MCF 10A (cell line): ENCODE data around the gene HOXA2. TPM values are rescaled to one million over a fixed set of nuclear protein-coding genes. Genes with fewer than 3 reads are reported as not detected.
A peak's percentile ranks its signal among the peaks of the same experiment; 100 is the strongest.

Source experiments
- BruUV-seq: library from RNA; stranded (reverse); fragments of 400-500 nt; replicated peaks from 2 replicates; lab custom pipeline; 2021; lab: Mats Ljungman, UMichigan
- CTCF ChIA-PET: fragments of 300-600 bp; sonication (Branson Sonifier 250); formaldehyde crosslinking; extraction: SDS; loops from one replicate; lab custom pipeline; 2021; ENCODE audit warnings: antibody characterized with exemption, inconsistent platforms; lab: Yijun Ruan, JAX
- POLR2A ChIA-PET: fragments of 300-600, 350-650 bp; sonication (Branson Sonifier 250); formaldehyde crosslinking; extraction: SDS; loops from one replicate; lab custom pipeline; 2020; ENCODE audit warnings: antibody characterized with exemption, inconsistent platforms; lab: Yijun Ruan, JAX
- DNase-seq: peaks from one replicate; pipeline ENCODE4 v3.0.0-alpha.2; 2018; ENCODE audit not compliant: unreplicated experiment
- H3K27ac Mint-ChIP-seq: one replicate; pipeline ENCODE4 v1.8.0; 2022; ENCODE audit warnings: mild to moderate bottlenecking, low read depth, mixed read lengths; ENCODE audit not compliant: unreplicated experiment
- H3K27me3 Mint-ChIP-seq: one replicate; pipeline ENCODE4 v1.8.0; 2022; ENCODE audit warnings: mixed read lengths; ENCODE audit not compliant: insufficient read depth, unreplicated experiment
- H3K36me3 Mint-ChIP-seq: one replicate; pipeline ENCODE4 v1.8.0; 2022; ENCODE audit warnings: mild to moderate bottlenecking, moderate library complexity, mixed read lengths; ENCODE audit not compliant: insufficient read depth, unreplicated experiment
- H3K4me1 Mint-ChIP-seq: one replicate; pipeline ENCODE4 v1.8.0; 2022; ENCODE audit warnings: mixed read lengths; ENCODE audit not compliant: insufficient read depth, unreplicated experiment
- H3K4me3 Mint-ChIP-seq: one replicate; pipeline ENCODE4 v1.8.0; 2022; ENCODE audit warnings: mild to moderate bottlenecking, moderate library complexity, mixed read lengths; ENCODE audit not compliant: unreplicated experiment
- H3K9me3 Mint-ChIP-seq: one replicate; pipeline ENCODE4 v1.8.0; 2022; ENCODE audit warnings: mixed read lengths; ENCODE audit not compliant: unreplicated experiment
- CTCF ChIP-seq: fragments of 200-600 bp; IDR thresholded peaks from one replicate; pipeline ENCODE4 v1.8.0; 2022; ENCODE audit warnings: antibody characterized with exemption, mild to moderate bottlenecking; ENCODE audit not compliant: unreplicated experiment
- intact Hi-C: fragments of 100-400 bp; cut with micrococcal nuclease; formaldehyde crosslinking; loops from 2 replicates; pipeline ENCODE4 v1.14.1; 2022
- total RNA-seq: library from RNA; stranded (reverse); gene quantifications from 2 replicates; pipeline ENCODE4 v1.2.3, GENCODE V29; 2022

The HOXA2 gene
- total RNA-seq, 1 experiment from 2014 or later: 1.4 TPM

GRCh38 chr7:27119412-27119911 is 17.0 kb upstream of the HOXA2 start:
- intact Hi-C loops: no loop called here
- TF ChIP-seq CTCF: no peak
- DNase-seq: no peak
- peaks cover 32% of the 10 kb centered on the region for H3K36me3 Mint-ChIP-seq
- H3K27ac Mint-ChIP-seq: no peak overlapping the region
- BruUV-seq: no TSS peak
- H3K4me3 Mint-ChIP-seq: peak overlapping the region; percentile 14
- peaks cover 24% of the 10 kb centered on the region for H3K4me1 Mint-ChIP-seq
- H3K9me3 Mint-ChIP-seq: no peaks in the 10 kb centered on the region
- POLR2A ChIA-PET: interaction anchor here (0.6 to 15.3 kb wide), 7 partner anchors 12 to 263 kb away, joined by 3 to 485 read pairs (median 129); partner anchors contain the start of genes HOXA1, HOXA5 and SKAP2
- H3K27me3 Mint-ChIP-seq: no peaks in the 10 kb centered on the region
- CTCF ChIA-PET: interaction anchor here (0.6 to 4.2 kb wide), 11 partner anchors 10 to 266 kb away, joined by 3 to 19 read pairs (median 8); partner anchors contain the start of gene HOXA5

- H3K4me3 Mint-ChIP-seq: no peak overlapping the region
- ChIA-PET CTCF (interaction anchor here (0.8 to 2.7 kb wide), 3 partner anchors 12 to 265 kb away, joined by 3 to 10 read pairs (median 3); partner anchors contain the start of gene HOXA4), POLR2A (interaction anchor here (0.6 to 15.3 kb wide), 6 partner anchors 11 to 262 kb away, joined by 3 to 485 read pairs (median 174); partner anchors contain the start of genes HOXA1, HOXA5 and SKAP2)
- peaks cover 36% of the 10 kb centered on the region for H3K36me3 Mint-ChIP-seq
- H3K4me1 Mint-ChIP-seq: peaks cover 27% of the 10 kb centered on the region
- no peak for DNase-seq
- TF ChIP-seq CTCF: no peak
- no peaks in the 10 kb centered on the region for H3K27me3 Mint-ChIP-seq
- H3K9me3 Mint-ChIP-seq: no peaks in the 10 kb centered on the region
- intact Hi-C loops: no loop called here
- no TSS peak for BruUV-seq
- no peak overlapping the region for H3K27ac Mint-ChIP-seq
These were observed 16.1 kb upstream of the HOXA2 start for GRCh38 chr7:27118580-27118979.

- no TSS peak for BruUV-seq
- no peak for DNase-seq
- TF ChIP-seq CTCF: no peak
- ChIA-PET CTCF (interaction anchor here (0.8 to 2.7 kb wide), 4 partner anchors 13 to 264 kb away, joined by 3 to 12 read pairs (median 6); partner anchors contain the start of gene HOXA4), POLR2A (interaction anchor here (0.6 to 15.3 kb wide), 7 partner anchors 7 to 261 kb away, joined by 3 to 485 read pairs (median 129); partner anchors contain the start of genes HOXA1, HOXA5 and SKAP2)
- Mint-ChIP-seq H3K9me3 (no peaks in the 10 kb centered on the region), H3K27ac (no peak overlapping the region), H3K4me3 (no peak overlapping the region), H3K27me3 (no peaks in the 10 kb centered on the region), H3K36me3 (peaks cover 31% of the 10 kb centered on the region), H3K4me1 (peaks cover 27% of the 10 kb centered on the region)
- intact Hi-C loops: no loop called here
These were observed 15.5 kb upstream of the HOXA2 start for GRCh38 chr7:27117887-27118491.
